Measurements from ENCODE around the gene PCNT. TPM values are rescaled to one million over a fixed set of nuclear protein-coding genes. Genes with fewer than 3 reads are reported as not detected.

The PCNT gene
- total RNA-seq, 2 experiments from 2014 or later: 50.0 to 53.1 TPM

- CTCF ChIA-PET: no interaction called here
- POLR2A ChIA-PET: no interaction called here
These were observed 156.5 kb downstream of the PCNT start for GRCh38 chr21:46480466-46480865.

- CTCF ChIA-PET: interaction anchor here (0.9 kb wide), 1 partner anchor 36 kb away, joined by 3 read pairs; no protein-coding TSS in a partner anchor
These were observed 158.4 kb downstream of the PCNT start for GRCh38 chr21:46482225-46482845.

GRCh38 chr21:46482846-46483231, 158.9 kb downstream of the PCNT start:
- ChIA-PET CTCF (interaction anchor here (0.9 kb wide), 1 partner anchor 36 kb away, joined by 3 read pairs; no protein-coding TSS in a partner anchor), POLR2A (no interaction called here)

More at GRCh38 chr21:46482225-46482845, 158.4 kb downstream of the PCNT start:
- POLR2A ChIA-PET: no interaction called here

GRCh38 chr21:46483300-46484295, 159.6 kb downstream of the PCNT start:
- POLR2A ChIA-PET: interaction anchor here (0.7 kb wide), 1 partner anchor 151 kb away, joined by 3 read pairs; no protein-coding TSS in a partner anchor
- CTCF ChIA-PET: interaction anchor here (0.9 kb wide), 1 partner anchor 37 kb away, joined by 3 read pairs; no protein-coding TSS in a partner anchor

- CTCF ChIA-PET: no interaction called here
- POLR2A ChIA-PET: no interaction called here
These were observed 162.6 kb downstream of the PCNT start for GRCh38 chr21:46486481-46487126.

- CTCF ChIA-PET: no interaction called here
These were observed 165.3 kb downstream of the PCNT start for GRCh38 chr21:46489162-46489663.

GRCh38 chr21:46489800-46490199, 165.8 kb downstream of the PCNT start:
- ChIA-PET POLR2A (no interaction called here), CTCF (no interaction called here)

More at GRCh38 chr21:46489162-46489663, 165.3 kb downstream of the PCNT start:
- POLR2A ChIA-PET: no interaction called here

GRCh38 chr21:46491553-46491952, 167.6 kb downstream of the PCNT start:
- ChIA-PET POLR2A (no interaction called here), CTCF (no interaction called here)

- POLR2A ChIA-PET: no interaction called here
- CTCF ChIA-PET: no interaction called here
These were observed 168.9 kb downstream of the PCNT start for GRCh38 chr21:46492851-46493250.

GRCh38 chr21:46493828-46494227, 169.9 kb downstream of the PCNT start:
- CTCF ChIA-PET: interaction anchor here (0.6 kb wide), 1 partner anchor 56 kb away, joined by 3 read pairs; no protein-coding TSS in a partner anchor
- POLR2A ChIA-PET: no interaction called here

Other genes with a start within 250 kb of the PCNT start
- gene COL6A2, start 226.0 kb upstream of the PCNT start, total RNA-seq: 10 to 100 TPM; 12.7 to 13.9 TPM
- gene FTCD, start 168.6 kb upstream of the PCNT start, total RNA-seq: under 1 TPM in 1 of 2 experiments, not detected in 1; 0.23 TPM
- 1 to 10 TPM; 5.0 to 5.9 TPM for gene SPATC1L, start 139.7 kb upstream of the PCNT start, total RNA-seq
- 10 to 100 TPM; 19.2 to 20.1 TPM for gene LSS, start 95.4 kb upstream of the PCNT start, total RNA-seq
- gene MCM3AP, start 38.5 kb upstream of the PCNT start, total RNA-seq: 100 to 1,000 TPM; 125 to 133 TPM
- gene YBEY, start 37.8 kb upstream of the PCNT start, total RNA-seq: 10 to 100 TPM; 16.4 to 17.7 TPM
- gene C21orf58, start 286 bp upstream of the PCNT start, total RNA-seq: 10 to 100 TPM; 21.5 to 21.7 TPM
- gene DIP2A, start 134.7 kb downstream of the PCNT start, total RNA-seq: 10 to 100 TPM; 26.9 to 28.5 TPM